Trophoblast cell (in vitro differentiated cells and primary cell): ENCODE measurements around the gene APOL5.
A peak's percentile ranks its signal among the peaks of the same experiment; 100 is the strongest.

ENCODE experiments used
- DNase-seq, 2 donors: peaks; one replicate each; pipeline ENCODE4 v3.0.0-alpha.2; 2016
- H2AFZ ChIP-seq: 2 replicates; pipeline ENCODE4 v1.6.1; 2013; ENCODE audit warnings: low read length, moderate library complexity, mild to moderate bottlenecking; ENCODE audit not compliant: insufficient read depth, poor library complexity
- H2AK5ac ChIP-seq: 2 replicates; pipeline ENCODE4 v1.6.1; 2013; ENCODE audit warnings: mild to moderate bottlenecking, low read length
- H2BK120ac ChIP-seq: 2 replicates; pipeline ENCODE4 v1.6.1; 2013; ENCODE audit warnings: low read length, mild to moderate bottlenecking, moderate library complexity; ENCODE audit not compliant: insufficient read depth, poor library complexity
- H2BK12ac ChIP-seq: 2 replicates; pipeline ENCODE4 v1.6.1; 2013; ENCODE audit warnings: mild to moderate bottlenecking, low read length, moderate library complexity
- H2BK5ac ChIP-seq: 2 replicates; pipeline ENCODE4 v1.6.1; 2013; ENCODE audit warnings: low read length, low read depth, moderate library complexity, mild to moderate bottlenecking; ENCODE audit not compliant: poor library complexity
- H3K14ac ChIP-seq: 2 replicates; pipeline ENCODE4 v1.6.1; 2013; ENCODE audit warnings: mild to moderate bottlenecking, low read length
- H3K18ac ChIP-seq: 2 replicates; pipeline ENCODE4 v1.6.1; 2013; ENCODE audit warnings: mild to moderate bottlenecking, low read length
- H3K23ac ChIP-seq: 2 replicates; pipeline ENCODE4 v1.6.1; 2013; ENCODE audit warnings: low read length
- H3K27ac ChIP-seq: 2 replicates; pipeline ENCODE4 v1.5.1; 2013; ENCODE audit warnings: low read depth, mild to moderate bottlenecking, inconsistent platforms, low read length, moderate library complexity
- H3K27me3 ChIP-seq: 2 replicates; pipeline ENCODE4 v1.6.1; 2013; ENCODE audit warnings: inconsistent platforms, mild to moderate bottlenecking, low read length, moderate library complexity; ENCODE audit not compliant: insufficient read depth
- H3K36me3 ChIP-seq, 2 experiments: 1 replicate in 1 of 2; 2 replicates in 1 of 2; pipeline ENCODE4 v1.6.1; 2013; ENCODE audit warnings: low read length in 2 of 2, mild to moderate bottlenecking in 2 of 2, moderate library complexity in 1 of 2; ENCODE audit not compliant: insufficient read depth in 2 of 2, control insufficient read depth in 1 of 2
- H3K4ac ChIP-seq: 2 replicates; pipeline ENCODE4 v1.6.1; 2013; ENCODE audit warnings: low read depth, mild to moderate bottlenecking, low read length, moderate library complexity
- H3K4me1 ChIP-seq, 2 experiments: 1 replicate in 1 of 2; 2 replicates in 1 of 2; pipeline ENCODE4 v1.6.1; 2013; ENCODE audit warnings: low read length in 2 of 2, mild to moderate bottlenecking in 2 of 2, moderate library complexity in 1 of 2; ENCODE audit not compliant: insufficient read depth in 2 of 2, control insufficient read depth in 1 of 2
- H3K4me2 ChIP-seq: 2 replicates; pipeline ENCODE4 v1.6.1; 2013; ENCODE audit warnings: inconsistent platforms, mild to moderate bottlenecking, low read length, moderate library complexity
- H3K4me3 ChIP-seq: 2 replicates; pipeline ENCODE4 v1.5.1; 2013; ENCODE audit warnings: mild to moderate bottlenecking, low read depth, low read length, inconsistent platforms
- H3K79me1 ChIP-seq: one replicate; pipeline ENCODE4 v1.6.1; 2013; ENCODE audit warnings: low read length
- H3K79me2 ChIP-seq: 2 replicates; pipeline ENCODE4 v1.6.1; 2013; ENCODE audit warnings: low read length, mild to moderate bottlenecking; ENCODE audit not compliant: control insufficient read depth, insufficient read depth, poor library complexity
- H3K9ac ChIP-seq: 2 replicates; pipeline ENCODE4 v1.6.1; 2013; ENCODE audit warnings: mild to moderate bottlenecking, low read length
- H3K9me3 ChIP-seq: 2 replicates; pipeline ENCODE4 v1.6.1; 2013; ENCODE audit warnings: low read depth, mild to moderate bottlenecking, control low read depth, inconsistent platforms, low read length; ENCODE audit not compliant: insufficient read depth
- H4K12ac ChIP-seq: 2 replicates; pipeline ENCODE4 v1.6.1; 2013; ENCODE audit warnings: low read depth, mild to moderate bottlenecking, low read length, moderate library complexity
- H4K8ac ChIP-seq: 2 replicates; pipeline ENCODE4 v1.6.1; 2013; ENCODE audit warnings: low read depth, mild to moderate bottlenecking, low read length, moderate library complexity
- H4K91ac ChIP-seq: one replicate; pipeline ENCODE4 v1.6.1; 2013; ENCODE audit warnings: low read depth, mild to moderate bottlenecking, low read length, moderate library complexity
- WGBS: extraction: QIAGEN DNeasy Blood & Tissue Kit; methylation state at CpG from one replicate; pipeline ENCODE4 v1.1.7; 2013; ENCODE audit warnings: missing lambda C conversion rate; ENCODE audit not compliant: insufficient read length, insufficient coverage; ENCODE audit errors: extremely low coverage; 5-methylcytosine and 5-hydroxymethylcytosine counted together

Gene APOL5

GRCh38 chr22:35719212-35719875, 1.7 kb downstream of the APOL5 start:
- DNase-seq, result no peak
- Histone ChIP-seq H3K36me3 (no peaks in the 10 kb centered on the region), H2BK5ac (no peak overlapping the region), H2BK120ac (no peak overlapping the region), H3K14ac (no peak overlapping the region), H3K4me1 (no peaks in the 10 kb centered on the region), H3K4ac (no peak overlapping the region), H3K79me1 (no peaks in the 10 kb centered on the region), H4K12ac (no peak overlapping the region), H3K18ac (no peak overlapping the region), H3K4me2 (no peak overlapping the region), H2AFZ (no peak overlapping the region), H3K9me3 (peaks cover 2% of the 10 kb centered on the region), H3K23ac (no peak overlapping the region), H3K4me3 (no peak overlapping the region), H3K27me3 (no peaks in the 10 kb centered on the region), H4K8ac (no peak overlapping the region), H3K9ac (no peak overlapping the region), H4K91ac (no peak overlapping the region), H2AK5ac (no peak overlapping the region), H2BK12ac (no peak overlapping the region), H3K79me2 (no peaks in the 10 kb centered on the region), H3K27ac (no peak overlapping the region)
- WGBS, result no CpG with 5 or more reads among the region's 15 CpGs

- H3K27me3 ChIP-seq, result no peaks in the 10 kb centered on the region
- no peak overlapping the region for H3K9ac ChIP-seq
- H3K4ac ChIP-seq, result no peak overlapping the region
Measured at GRCh38 chr22:35721960-35722359, 4.3 kb downstream of the APOL5 start.

DNA sequence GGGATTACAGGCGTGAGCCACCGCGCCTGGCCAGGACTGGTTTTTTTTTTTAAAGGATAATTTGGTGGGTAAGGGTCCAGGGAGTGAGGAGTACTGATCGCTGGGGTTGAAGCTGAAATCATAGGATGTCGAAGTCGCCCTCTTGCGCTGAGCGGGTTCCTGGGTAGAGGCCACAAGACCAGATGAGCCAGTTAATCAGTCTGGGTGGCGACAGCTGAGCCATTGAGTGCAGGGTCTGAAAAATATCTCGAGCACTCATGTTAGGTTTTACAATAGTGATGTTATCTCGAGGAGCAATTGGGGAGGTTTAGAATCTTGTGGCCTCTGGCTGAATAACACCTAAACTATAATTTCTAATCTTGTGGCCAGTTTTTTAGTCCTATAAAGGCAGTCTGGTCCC, 7.8 kb downstream of the APOL5 start:
- no peak overlapping the region for H2BK120ac ChIP-seq
- H3K4me1 ChIP-seq, result peaks cover 0 to 4% of the 10 kb centered on the region in 2 experiments
- no peak overlapping the region for H2AFZ ChIP-seq
- no peak overlapping the region for H3K14ac ChIP-seq
- no peak overlapping the region for H3K4ac ChIP-seq
- H3K9ac ChIP-seq, result no peak overlapping the region
- WGBS, result no CpG with 5 or more reads among the region's 11 CpGs
- DNase-seq, result peak; percentile 74 to 87
- H3K9me3 ChIP-seq, result no peaks in the 10 kb centered on the region
- no peak overlapping the region for H4K12ac ChIP-seq
- H2BK5ac ChIP-seq, result no peak overlapping the region
- H2BK12ac ChIP-seq, result no peak overlapping the region
- H3K4me2 ChIP-seq, result no peak overlapping the region
- no peaks in the 10 kb centered on the region for H3K79me2 ChIP-seq
- no peak overlapping the region for H4K8ac ChIP-seq
- H3K79me1 ChIP-seq, result no peaks in the 10 kb centered on the region
- H3K4me3 ChIP-seq, result no peak overlapping the region
- H3K36me3 ChIP-seq, result no peaks in the 10 kb centered on the region
- no peak overlapping the region for H3K27ac ChIP-seq
- H3K18ac ChIP-seq, result no peak overlapping the region
- no peaks in the 10 kb centered on the region for H3K27me3 ChIP-seq
- no peak overlapping the region for H2AK5ac ChIP-seq
- no peak overlapping the region for H3K23ac ChIP-seq
- no peak overlapping the region for H4K91ac ChIP-seq

More at GRCh38 chr22:35721960-35722359, 4.3 kb downstream of the APOL5 start:
- Histone ChIP-seq H3K79me2 (no peaks in the 10 kb centered on the region), H3K18ac (no peak overlapping the region), H3K14ac (no peak overlapping the region), H3K79me1 (no peaks in the 10 kb centered on the region), H3K4me1 (peaks cover 0 to 4% of the 10 kb centered on the region in 2 experiments), H3K36me3 (no peaks in the 10 kb centered on the region), H4K91ac (no peak overlapping the region), H2BK5ac (no peak overlapping the region), H3K9me3 (peaks cover 2% of the 10 kb centered on the region), H2AK5ac (no peak overlapping the region), H3K27ac (no peak overlapping the region), H2AFZ (no peak overlapping the region), H4K12ac (no peak overlapping the region), H3K23ac (no peak overlapping the region), H4K8ac (no peak overlapping the region), H3K4me2 (no peak overlapping the region), H2BK12ac (no peak overlapping the region), H2BK120ac (no peak overlapping the region), H3K4me3 (no peak overlapping the region)
- DNase-seq, result no peak
- no CpG with 5 or more reads among the region's 4 CpGs for WGBS

DNA sequence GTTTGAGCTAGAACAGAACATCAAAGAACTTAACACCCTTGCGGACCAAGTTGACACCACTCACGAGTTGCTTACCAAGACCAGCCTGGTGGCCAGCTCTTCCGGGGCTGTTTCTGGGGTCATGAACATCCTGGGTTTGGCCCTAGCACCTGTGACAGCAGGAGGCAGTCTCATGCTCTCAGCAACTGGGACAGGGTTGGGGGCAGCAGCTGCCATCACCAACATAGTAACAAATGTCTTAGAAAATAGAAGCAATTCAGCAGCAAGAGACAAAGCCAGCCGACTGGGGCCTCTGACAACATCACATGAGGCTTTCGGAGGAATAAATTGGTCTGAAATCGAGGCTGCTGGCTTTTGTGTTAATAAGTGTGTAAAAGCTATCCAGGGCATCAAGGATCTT, 8.7 kb downstream of the APOL5 start:
- Histone ChIP-seq H3K36me3 (no peaks in the 10 kb centered on the region), H3K27me3 (no peaks in the 10 kb centered on the region), H3K4me2 (no peak overlapping the region), H3K27ac (no peak overlapping the region), H3K9me3 (no peaks in the 10 kb centered on the region), H2AFZ (no peak overlapping the region), H3K4ac (no peak overlapping the region), H3K79me2 (no peaks in the 10 kb centered on the region), H4K91ac (no peak overlapping the region), H4K12ac (no peak overlapping the region), H3K79me1 (no peaks in the 10 kb centered on the region), H3K4me1 (peaks cover 0 to 4% of the 10 kb centered on the region in 2 experiments), H2BK5ac (no peak overlapping the region), H3K14ac (no peak overlapping the region), H3K9ac (no peak overlapping the region), H2BK120ac (no peak overlapping the region), H2BK12ac (no peak overlapping the region), H4K8ac (no peak overlapping the region), H3K23ac (no peak overlapping the region), H3K18ac (no peak overlapping the region), H3K4me3 (no peak overlapping the region), H2AK5ac (no peak overlapping the region)
- no CpG with 5 or more reads among the region's 6 CpGs for WGBS
- DNase-seq, result no peak
